GM23338 (cell line): Measurements from ENCODE around the gene MAP1B. TPM values are rescaled to one million over a fixed set of nuclear protein-coding genes. Genes with fewer than 3 reads are reported as not detected.

Experiments
- ATAC-seq: fragments of 200-7000 bp; cut with Tn5 transposase; 3 replicates; pipeline ENCODE4 v1.9.1; 2020
- DNase-seq: peaks from one replicate; pipeline ENCODE4 v3.0.0-alpha.2; 2015; ENCODE audit warnings: low spot score
- H2AFZ ChIP-seq: fragments of 200-600 bp; sonication (generic); 2 replicates; pipeline ENCODE4 v1.8.0; 2016; ENCODE audit warnings: antibody characterized with exemption, mild to moderate bottlenecking, moderate library complexity
- H3F3A ChIP-seq: fragments of 200-600 bp; sonication (generic); replicated peaks from 2 replicates; pipeline ENCODE4 v1.8.0; 2017; ENCODE audit warnings: antibody characterized with exemption, mixed run types, low read depth
- H3K27ac ChIP-seq: fragments of 200-600 bp; sonication (generic); 2 replicates; pipeline ENCODE4 v1.6.1; 2016; ENCODE audit warnings: low read depth
- H3K27me3 ChIP-seq: fragments of 200-600 bp; sonication (generic); 2 replicates; pipeline ENCODE4 v1.8.0; 2016; ENCODE audit warnings: mild to moderate bottlenecking, mixed run types, moderate library complexity; ENCODE audit not compliant: insufficient read depth
- H3K36me3 ChIP-seq: fragments of 200-600 bp; sonication (generic); 2 replicates; pipeline ENCODE4 v1.8.0; 2016; ENCODE audit warnings: mild to moderate bottlenecking; ENCODE audit not compliant: insufficient read depth
- H3K4me1 ChIP-seq: fragments of 200-600 bp; sonication (generic); 2 replicates; pipeline ENCODE4 v1.8.0; 2016; ENCODE audit warnings: mild to moderate bottlenecking, moderate library complexity; ENCODE audit not compliant: insufficient read depth
- H3K4me2 ChIP-seq: fragments of 200-600 bp; sonication (generic); 2 replicates; pipeline ENCODE4 v1.7.1; 2017; ENCODE audit warnings: mixed run types
- H3K4me3 ChIP-seq: fragments of 200-600 bp; sonication (generic); 2 replicates; pipeline ENCODE4 v1.6.1; 2016; ENCODE audit warnings: mixed run types
- H3K79me2 ChIP-seq: fragments of 200-600 bp; sonication (generic); replicated peaks from 2 replicates; pipeline ENCODE4 v1.8.0; 2017; ENCODE audit warnings: mild to moderate bottlenecking; ENCODE audit not compliant: insufficient read depth
- H3K9me2 ChIP-seq: fragments of 200-600 bp; sonication (generic); 2 replicates; pipeline ENCODE4 v1.8.0; 2017; ENCODE audit not compliant: insufficient read depth
- H4K20me1 ChIP-seq: fragments of 200-600 bp; sonication (generic); replicated peaks from 2 replicates; pipeline ENCODE4 v1.8.0; 2017; ENCODE audit warnings: mild to moderate bottlenecking; ENCODE audit not compliant: insufficient read depth
- H3K27ac Mint-ChIP-seq: 2 replicates; pipeline ENCODE4 v1.8.0; 2020; ENCODE audit warnings: inconsistent platforms, mild to moderate bottlenecking, moderate library complexity, mixed read lengths
- H3K27me3 Mint-ChIP-seq: 3 replicates; pipeline ENCODE4 v1.8.0; 2022; ENCODE audit warnings: low read depth, mild to moderate bottlenecking, moderate library complexity, mixed read lengths, inconsistent platforms; ENCODE audit not compliant: insufficient read depth, poor library complexity
- H3K36me3 Mint-ChIP-seq: 3 replicates; pipeline ENCODE4 v1.8.0; 2021; ENCODE audit warnings: low read depth, mild to moderate bottlenecking, inconsistent platforms, moderate library complexity, mixed read lengths
- H3K4me1 Mint-ChIP-seq: 3 replicates; pipeline ENCODE4 v1.8.0; 2020; ENCODE audit warnings: mild to moderate bottlenecking, inconsistent platforms, mixed read lengths
- H3K4me3 Mint-ChIP-seq: 3 replicates; pipeline ENCODE4 v1.8.0; 2021; ENCODE audit warnings: moderate library complexity, mild to moderate bottlenecking, inconsistent platforms, mixed read lengths
- H3K9me3 Mint-ChIP-seq: 3 replicates; pipeline ENCODE4 v1.8.0; 2020; ENCODE audit warnings: moderate library complexity, mild to moderate bottlenecking, inconsistent platforms, mixed read lengths
- CREB1 ChIP-seq: fragments of 250-450 bp; sonication (Bioruptor Pico); IDR thresholded peaks from 2 replicates; pipeline ENCODE4 v1.5.0; 2020; ENCODE audit warnings: low read depth, mild to moderate bottlenecking, moderate library complexity
- EZH2 ChIP-seq: fragments of 200-600 bp; sonication (generic); IDR thresholded peaks from one replicate; pipeline ENCODE4 v1.8.0; 2017; ENCODE audit warnings: antibody characterized with exemption, mild to moderate bottlenecking, low read depth; ENCODE audit not compliant: unreplicated experiment
- EZH2phosphoT487 ChIP-seq: fragments of 200-600 bp; sonication (generic); IDR thresholded peaks from one replicate; pipeline ENCODE4 v1.8.1; 2018; ENCODE audit warnings: antibody characterized with exemption; ENCODE audit not compliant: unreplicated experiment
- JUNB ChIP-seq: IDR thresholded peaks from one replicate; pipeline ENCODE4 v1.6.1; 2016; ENCODE audit warnings: antibody characterized with exemption; ENCODE audit not compliant: unreplicated experiment
- NANOG ChIP-seq: IDR thresholded peaks from 2 replicates; pipeline ENCODE4 v1.6.1; 2016; ENCODE audit warnings: antibody characterized with exemption, borderline replicate concordance
- POLR2AphosphoS5 ChIP-seq: IDR thresholded peaks from 2 replicates; pipeline ENCODE4 v1.6.1; 2016; ENCODE audit warnings: antibody characterized with exemption, low read depth
- polyA plus RNA-seq: library from polyadenylated mRNA; unstranded; fragments of >200 nt; fragmentation: Nextera tagmentation; extraction: Ambion mirVana; gene quantifications from 2 replicates; pipeline ENCODE4 v1.2.1, GENCODE V29; 2016
- total RNA-seq: library from RNA; depleted of rRNA; stranded (reverse); fragments of >200 nt; shearing (Covaris generic); gene quantifications from 2 replicates; pipeline ENCODE4 v1.2.3, GENCODE V29; 2014
- TF ChIP-seq, protein P1 (sequence below): fragments of 250-450 bp; sonication (Bioruptor Pico); IDR thresholded peaks from 2 replicates; pipeline ENCODE4 v1.5.0; 2020; ENCODE audit warnings: mild to moderate bottlenecking, moderate library complexity
- TF ChIP-seq, protein P2 (sequence below), 2 experiments: fragments of 200-600 bp in 1 of 2; sonication (generic) in 1 of 2; conservative IDR thresholded peaks; 2 replicates each; pipeline versions ENCODE4 v1.5.1 to v1.6.1; 2016 to 2017; ENCODE audit warnings: antibody characterized with exemption in 2 of 2, low read depth in 2 of 2, mild to moderate bottlenecking in 2 of 2, moderate library complexity in 1 of 2
- TF ChIP-seq, protein P3 (sequence below): IDR thresholded peaks from 2 replicates; pipeline ENCODE4 v1.6.1; 2016; ENCODE audit warnings: antibody characterized with exemption

The MAP1B gene
- total and polyA plus RNA-seq, 2 experiments from 2014 or later: 148 to 263 TPM

DNA sequence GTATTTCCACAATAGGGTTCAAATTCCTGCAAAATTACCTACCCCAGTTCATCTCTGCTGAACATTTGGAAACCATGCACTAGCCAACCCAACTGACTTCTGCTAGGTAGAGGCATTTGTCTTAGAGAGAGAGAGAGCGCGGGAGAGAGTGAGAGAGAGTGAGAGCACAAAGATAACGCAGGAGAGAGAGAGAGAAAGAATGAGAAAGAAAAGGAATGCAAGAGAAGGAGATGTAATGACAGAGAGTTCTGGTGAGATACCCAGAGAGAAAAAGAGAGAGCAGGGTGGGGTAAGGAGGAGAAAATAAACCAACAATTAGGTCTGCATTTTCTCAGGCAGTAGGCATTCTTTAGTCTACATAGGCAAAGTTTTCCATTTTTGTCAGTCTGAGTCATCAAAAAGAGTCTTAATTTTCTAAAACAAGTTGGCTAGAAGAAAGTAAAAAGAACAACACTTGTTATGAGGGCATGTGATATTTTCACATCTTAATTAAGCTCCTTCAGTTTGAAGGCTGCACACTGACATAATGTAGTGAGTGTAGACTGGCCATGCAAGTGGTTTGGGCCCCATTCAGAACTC is 98.2 kb downstream of the MAP1B start:
- Histone ChIP-seq H3F3A (no peaks in the 10 kb centered on the region), H3K4me3 (no peak overlapping the region), H3K79me2 (no peaks in the 10 kb centered on the region), H3K4me2 (no peak overlapping the region), H3K9me2 (no peaks in the 10 kb centered on the region), H2AFZ (no peak overlapping the region), H3K4me1 (peaks cover 23% of the 10 kb centered on the region), H4K20me1 (no peaks in the 10 kb centered on the region), H3K27me3 (no peaks in the 10 kb centered on the region), H3K27ac (peak overlapping the region; percentile 61; the same call in 1 of the 2 replicates), H3K36me3 (peaks cover 25% of the 10 kb centered on the region)
- H3K9me3 Mint-ChIP-seq: no peaks in the 10 kb centered on the region
- no peak for DNase-seq
- no peak for ATAC-seq
- TF ChIP-seq, protein P1, sequence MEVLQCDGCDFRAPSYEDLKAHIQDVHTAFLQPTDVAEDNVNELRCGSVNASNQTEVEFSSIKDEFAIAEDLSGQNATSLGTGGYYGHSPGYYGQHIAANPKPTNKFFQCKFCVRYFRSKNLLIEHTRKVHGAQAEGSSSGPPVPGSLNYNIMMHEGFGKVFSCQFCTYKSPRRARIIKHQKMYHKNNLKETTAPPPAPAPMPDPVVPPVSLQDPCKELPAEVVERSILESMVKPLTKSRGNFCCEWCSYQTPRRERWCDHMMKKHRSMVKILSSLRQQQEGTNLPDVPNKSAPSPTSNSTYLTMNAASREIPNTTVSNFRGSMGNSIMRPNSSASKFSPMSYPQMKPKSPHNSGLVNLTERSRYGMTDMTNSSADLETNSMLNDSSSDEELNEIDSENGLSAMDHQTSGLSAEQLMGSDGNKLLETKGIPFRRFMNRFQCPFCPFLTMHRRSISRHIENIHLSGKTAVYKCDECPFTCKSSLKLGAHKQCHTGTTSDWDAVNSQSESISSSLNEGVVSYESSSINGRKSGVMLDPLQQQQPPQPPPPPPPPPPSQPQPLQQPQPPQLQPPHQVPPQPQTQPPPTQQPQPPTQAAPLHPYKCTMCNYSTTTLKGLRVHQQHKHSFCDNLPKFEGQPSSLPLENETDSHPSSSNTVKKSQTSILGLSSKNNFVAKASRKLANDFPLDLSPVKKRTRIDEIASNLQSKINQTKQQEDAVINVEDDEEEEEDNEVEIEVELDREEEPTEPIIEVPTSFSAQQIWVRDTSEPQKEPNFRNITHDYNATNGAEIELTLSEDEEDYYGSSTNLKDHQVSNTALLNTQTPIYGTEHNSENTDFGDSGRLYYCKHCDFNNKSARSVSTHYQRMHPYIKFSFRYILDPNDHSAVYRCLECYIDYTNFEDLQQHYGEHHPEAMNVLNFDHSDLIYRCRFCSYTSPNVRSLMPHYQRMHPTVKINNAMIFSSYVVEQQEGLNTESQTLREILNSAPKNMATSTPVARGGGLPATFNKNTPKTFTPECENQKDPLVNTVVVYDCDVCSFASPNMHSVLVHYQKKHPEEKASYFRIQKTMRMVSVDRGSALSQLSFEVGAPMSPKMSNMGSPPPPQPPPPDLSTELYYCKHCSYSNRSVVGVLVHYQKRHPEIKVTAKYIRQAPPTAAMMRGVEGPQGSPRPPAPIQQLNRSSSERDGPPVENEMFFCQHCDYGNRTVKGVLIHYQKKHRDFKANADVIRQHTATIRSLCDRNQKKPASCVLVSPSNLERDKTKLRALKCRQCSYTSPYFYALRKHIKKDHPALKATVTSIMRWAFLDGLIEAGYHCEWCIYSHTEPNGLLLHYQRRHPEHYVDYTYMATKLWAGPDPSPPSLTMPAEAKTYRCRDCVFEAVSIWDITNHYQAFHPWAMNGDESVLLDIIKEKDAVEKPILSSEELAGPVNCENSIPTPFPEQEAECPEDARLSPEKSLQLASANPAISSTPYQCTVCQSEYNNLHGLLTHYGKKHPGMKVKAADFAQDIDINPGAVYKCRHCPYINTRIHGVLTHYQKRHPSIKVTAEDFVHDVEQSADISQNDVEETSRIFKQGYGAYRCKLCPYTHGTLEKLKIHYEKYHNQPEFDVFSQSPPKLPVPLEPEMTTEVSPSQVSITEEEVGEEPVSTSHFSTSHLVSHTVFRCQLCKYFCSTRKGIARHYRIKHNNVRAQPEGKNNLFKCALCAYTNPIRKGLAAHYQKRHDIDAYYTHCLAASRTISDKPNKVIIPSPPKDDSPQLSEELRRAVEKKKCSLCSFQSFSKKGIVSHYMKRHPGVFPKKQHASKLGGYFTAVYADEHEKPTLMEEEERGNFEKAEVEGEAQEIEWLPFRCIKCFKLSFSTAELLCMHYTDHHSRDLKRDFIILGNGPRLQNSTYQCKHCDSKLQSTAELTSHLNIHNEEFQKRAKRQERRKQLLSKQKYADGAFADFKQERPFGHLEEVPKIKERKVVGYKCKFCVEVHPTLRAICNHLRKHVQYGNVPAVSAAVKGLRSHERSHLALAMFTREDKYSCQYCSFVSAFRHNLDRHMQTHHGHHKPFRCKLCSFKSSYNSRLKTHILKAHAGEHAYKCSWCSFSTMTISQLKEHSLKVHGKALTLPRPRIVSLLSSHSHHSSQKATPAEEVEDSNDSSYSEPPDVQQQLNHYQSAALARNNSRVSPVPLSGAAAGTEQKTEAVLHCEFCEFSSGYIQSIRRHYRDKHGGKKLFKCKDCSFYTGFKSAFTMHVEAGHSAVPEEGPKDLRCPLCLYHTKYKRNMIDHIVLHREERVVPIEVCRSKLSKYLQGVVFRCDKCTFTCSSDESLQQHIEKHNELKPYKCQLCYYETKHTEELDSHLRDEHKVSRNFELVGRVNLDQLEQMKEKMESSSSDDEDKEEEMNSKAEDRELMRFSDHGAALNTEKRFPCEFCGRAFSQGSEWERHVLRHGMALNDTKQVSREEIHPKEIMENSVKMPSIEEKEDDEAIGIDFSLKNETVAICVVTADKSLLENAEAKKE (CRISPR knock-in tag): no peak
- no peak for TF ChIP-seq NANOG
- TF ChIP-seq, protein P2, sequence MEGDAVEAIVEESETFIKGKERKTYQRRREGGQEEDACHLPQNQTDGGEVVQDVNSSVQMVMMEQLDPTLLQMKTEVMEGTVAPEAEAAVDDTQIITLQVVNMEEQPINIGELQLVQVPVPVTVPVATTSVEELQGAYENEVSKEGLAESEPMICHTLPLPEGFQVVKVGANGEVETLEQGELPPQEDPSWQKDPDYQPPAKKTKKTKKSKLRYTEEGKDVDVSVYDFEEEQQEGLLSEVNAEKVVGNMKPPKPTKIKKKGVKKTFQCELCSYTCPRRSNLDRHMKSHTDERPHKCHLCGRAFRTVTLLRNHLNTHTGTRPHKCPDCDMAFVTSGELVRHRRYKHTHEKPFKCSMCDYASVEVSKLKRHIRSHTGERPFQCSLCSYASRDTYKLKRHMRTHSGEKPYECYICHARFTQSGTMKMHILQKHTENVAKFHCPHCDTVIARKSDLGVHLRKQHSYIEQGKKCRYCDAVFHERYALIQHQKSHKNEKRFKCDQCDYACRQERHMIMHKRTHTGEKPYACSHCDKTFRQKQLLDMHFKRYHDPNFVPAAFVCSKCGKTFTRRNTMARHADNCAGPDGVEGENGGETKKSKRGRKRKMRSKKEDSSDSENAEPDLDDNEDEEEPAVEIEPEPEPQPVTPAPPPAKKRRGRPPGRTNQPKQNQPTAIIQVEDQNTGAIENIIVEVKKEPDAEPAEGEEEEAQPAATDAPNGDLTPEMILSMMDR (conservative IDR thresholded peaks at IDR 0.05; ENCODE audit: low read depth in 2 of 2): no peak
- no peak for TF ChIP-seq POLR2AphosphoS5
- TF ChIP-seq JUNB: no peak
- TF ChIP-seq EZH2phosphoT487: no peak
- TF ChIP-seq, protein P3, sequence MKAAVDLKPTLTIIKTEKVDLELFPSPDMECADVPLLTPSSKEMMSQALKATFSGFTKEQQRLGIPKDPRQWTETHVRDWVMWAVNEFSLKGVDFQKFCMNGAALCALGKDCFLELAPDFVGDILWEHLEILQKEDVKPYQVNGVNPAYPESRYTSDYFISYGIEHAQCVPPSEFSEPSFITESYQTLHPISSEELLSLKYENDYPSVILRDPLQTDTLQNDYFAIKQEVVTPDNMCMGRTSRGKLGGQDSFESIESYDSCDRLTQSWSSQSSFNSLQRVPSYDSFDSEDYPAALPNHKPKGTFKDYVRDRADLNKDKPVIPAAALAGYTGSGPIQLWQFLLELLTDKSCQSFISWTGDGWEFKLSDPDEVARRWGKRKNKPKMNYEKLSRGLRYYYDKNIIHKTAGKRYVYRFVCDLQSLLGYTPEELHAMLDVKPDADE: no peak
- TF ChIP-seq CREB1: no peak
- TF ChIP-seq EZH2: no peak
- H3K27ac Mint-ChIP-seq: peak overlapping the region; percentile 68; the same call in 1 of the 2 replicates
- peaks cover 36% of the 10 kb centered on the region for H3K4me1 Mint-ChIP-seq
- H3K36me3 Mint-ChIP-seq: peaks cover 52% of the 10 kb centered on the region
- H3K4me3 Mint-ChIP-seq: no peak overlapping the region
- peaks cover 1% of the 10 kb centered on the region for H3K27me3 Mint-ChIP-seq
